NCI-H2107 (cell line): ENCODE data around the gene ARFRP1.

Experiments used
- DNase-seq: peaks from one replicate; lab custom pipeline; 2025; lab: John Stamatoyannopoulos, UW

Gene ARFRP1

GRCh38 chr20:63743210-63743970, 35.6 kb upstream of the ARFRP1 start:
- no peak for DNase-seq

GRCh38 chr20:63742381-63743024, 34.7 kb upstream of the ARFRP1 start:
- no peak for DNase-seq

- no peak for DNase-seq
Measured at GRCh38 chr20:63741676-63742380, 34.1 kb upstream of the ARFRP1 start.

- DNase-seq = no peak
Measured at GRCh38 chr20:63741354-63741675, 33.5 kb upstream of the ARFRP1 start.

GRCh38 chr20:63740627-63741353, 33.0 kb upstream of the ARFRP1 start:
- DNase-seq = peak; percentile 54

GRCh38 chr20:63740070-63740626, 32.4 kb upstream of the ARFRP1 start:
- no peak for DNase-seq

- no peak for DNase-seq
Measured at GRCh38 chr20:63739130-63740069, 31.6 kb upstream of the ARFRP1 start, which contains the start of gene SLC2A4RG. SLC2A4RG (plus strand) TSS chr20:63739776; CDS start chr20:63739913, 137 bp downstream.

GRCh38 chr20:63738687-63739129, 30.9 kb upstream of the ARFRP1 start:
- DNase-seq = no peak

GRCh38 chr20:63737945-63738686, 30.3 kb upstream of the ARFRP1 start:
- DNase-seq = no peak

GRCh38 chr20:63737695-63737944, 29.8 kb upstream of the ARFRP1 start:
- no peak for DNase-seq

- DNase-seq = no peak
Measured at GRCh38 chr20:63736893-63737694, 29.3 kb upstream of the ARFRP1 start.

- no peak for DNase-seq
Measured at GRCh38 chr20:63735859-63736718, 28.3 kb upstream of the ARFRP1 start, which contains the start of gene LIME1. LIME1 (plus strand) TSS chr20:63736664; CDS start chr20:63737550, 886 bp downstream.

GRCh38 chr20:63734946-63735858, 27.4 kb upstream of the ARFRP1 start:
- no peak for DNase-seq

GRCh38 chr20:63734111-63734945, 26.6 kb upstream of the ARFRP1 start:
- no peak for DNase-seq

- DNase-seq = no peak
Measured at GRCh38 chr20:63733579-63734081, 25.9 kb upstream of the ARFRP1 start.

- no peak for DNase-seq
Measured at GRCh38 chr20:63733117-63733516, 25.3 kb upstream of the ARFRP1 start.
